Endodermal cell (in vitro differentiated cells): ENCODE measurements around the gene BCKDHB. TPM values are rescaled to one million over a fixed set of nuclear protein-coding genes. Genes with fewer than 3 reads are reported as not detected.

Experiments used
- DNase-seq: peaks from one replicate; pipeline ENCODE4 v3.0.0-alpha.2; 2017
- H3K27ac ChIP-seq: 2 replicates; pipeline ENCODE4 v1.5.1; 2013; ENCODE audit warnings: mild to moderate bottlenecking, low read depth, low read length, moderate library complexity
- H3K27me3 ChIP-seq: 2 replicates; pipeline ENCODE4 v1.6.1; 2013; ENCODE audit warnings: mild to moderate bottlenecking, low read length, moderate library complexity; ENCODE audit not compliant: insufficient read depth, control insufficient read depth, poor library complexity, severe bottlenecking
- H3K36me3 ChIP-seq: 2 replicates; pipeline ENCODE4 v1.7.0; 2013; ENCODE audit warnings: mild to moderate bottlenecking, low read length, moderate library complexity; ENCODE audit not compliant: control insufficient read depth, insufficient read depth
- H3K4me1 ChIP-seq: one replicate; pipeline ENCODE4 v1.7.0; 2013; ENCODE audit warnings: low read length; ENCODE audit not compliant: control insufficient read depth, insufficient read depth
- H3K4me3 ChIP-seq: 2 replicates; pipeline ENCODE4 v1.5.1; 2013; ENCODE audit warnings: mild to moderate bottlenecking, low read length, moderate library complexity
- H3K9ac ChIP-seq: 2 replicates; pipeline ENCODE4 v1.6.1; 2013; ENCODE audit warnings: mild to moderate bottlenecking, low read length, moderate library complexity; ENCODE audit not compliant: poor library complexity, severe bottlenecking; ENCODE audit errors: extremely low read depth
- H3K9me3 ChIP-seq: 2 replicates; pipeline ENCODE4 v1.6.1; 2013; ENCODE audit warnings: mild to moderate bottlenecking, low read length, moderate library complexity; ENCODE audit not compliant: control insufficient read depth
- H3K27ac Mint-ChIP-seq: 2 replicates; pipeline ENCODE4 v1.8.0; 2020; ENCODE audit warnings: mixed read lengths
- H3K27me3 Mint-ChIP-seq: 2 replicates; pipeline ENCODE4 v1.8.0; 2021; ENCODE audit warnings: mild to moderate bottlenecking, mixed read lengths; ENCODE audit not compliant: insufficient read depth
- H3K36me3 Mint-ChIP-seq: 2 replicates; pipeline ENCODE4 v1.8.0; 2020; ENCODE audit warnings: low read depth, mixed read lengths
- H3K4me1 Mint-ChIP-seq: 2 replicates; pipeline ENCODE4 v1.8.0; 2020; ENCODE audit warnings: mixed read lengths
- H3K4me3 Mint-ChIP-seq: 2 replicates; pipeline ENCODE4 v1.8.0; 2020; ENCODE audit warnings: mild to moderate bottlenecking, moderate library complexity, mixed read lengths
- H3K9me3 Mint-ChIP-seq: 2 replicates; pipeline ENCODE4 v1.8.0; 2020; ENCODE audit warnings: mild to moderate bottlenecking, mixed read lengths
- WGBS, 2 experiments: methylation state at CpG; one replicate each; pipeline versions ENCODE4 v1.1.5 to v1.1.7; 2013; ENCODE audit warnings: missing lambda C conversion rate in 2 of 2, mixed read lengths in 1 of 2; ENCODE audit not compliant: insufficient coverage in 1 of 2, insufficient read length in 1 of 2; 5-methylcytosine and 5-hydroxymethylcytosine counted together
- total RNA-seq, 2 donors: library from RNA; stranded (reverse); fragmentation: NEBNext Ultra II Directional in 1 of 2; extraction: Animal tissue kit (Norgen Biotek cat#: 25700) in 1 of 2; gene quantifications; 2 replicates in 1 of 2; 3 replicates in 1 of 2; pipeline ENCODE4 v1.2.1, GENCODE V29; 2021
- TF ChIP-seq, protein P1 (sequence below): fragments of 200-600 bp; sonication (generic); conservative IDR thresholded peaks from 2 replicates; pipeline ENCODE4 v1.5.0; 2021; ENCODE audit warnings: antibody characterized with exemption, mild to moderate bottlenecking

BCKDHB gene
- total RNA-seq, 2 donors from 2014 or later, result 35.1 to 36.4 TPM

DNA sequence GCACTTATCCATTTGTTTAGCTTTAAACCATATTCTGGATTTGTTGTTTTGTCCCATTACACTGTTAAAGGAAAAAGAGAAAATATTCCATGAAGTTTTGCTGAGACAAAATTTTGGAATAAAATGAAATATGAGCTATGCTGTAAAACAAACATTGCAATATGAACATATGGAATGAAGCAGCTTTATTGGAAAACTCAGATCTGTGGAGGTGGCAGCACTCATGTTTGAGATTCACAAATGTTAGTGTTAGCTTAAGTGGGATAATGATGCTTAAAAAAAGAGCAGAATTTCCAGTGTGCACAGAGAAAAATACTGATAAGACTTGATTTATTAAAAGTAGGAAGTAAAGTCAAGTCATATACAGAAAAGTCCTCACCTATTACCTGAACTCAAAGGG is 196.2 kb downstream of the BCKDHB start:
- Histone ChIP-seq H3K4me3 (no peak overlapping the region), H3K9me3 (no peaks in the 10 kb centered on the region), H3K9ac (no peak overlapping the region), H3K27ac (no peak overlapping the region), H3K4me1 (no peaks in the 10 kb centered on the region), H3K27me3 (no peaks in the 10 kb centered on the region), H3K36me3 (no peaks in the 10 kb centered on the region)
- H3K27me3 Mint-ChIP-seq, result no peaks in the 10 kb centered on the region
- no peak overlapping the region for H3K4me3 Mint-ChIP-seq
- peaks cover 2% of the 10 kb centered on the region for H3K9me3 Mint-ChIP-seq
- H3K36me3 Mint-ChIP-seq, result peaks cover 13% of the 10 kb centered on the region
- no peak for DNase-seq
- H3K4me1 Mint-ChIP-seq, result no peaks in the 10 kb centered on the region
- H3K27ac Mint-ChIP-seq, result no peak overlapping the region
- TF ChIP-seq, protein P1, sequence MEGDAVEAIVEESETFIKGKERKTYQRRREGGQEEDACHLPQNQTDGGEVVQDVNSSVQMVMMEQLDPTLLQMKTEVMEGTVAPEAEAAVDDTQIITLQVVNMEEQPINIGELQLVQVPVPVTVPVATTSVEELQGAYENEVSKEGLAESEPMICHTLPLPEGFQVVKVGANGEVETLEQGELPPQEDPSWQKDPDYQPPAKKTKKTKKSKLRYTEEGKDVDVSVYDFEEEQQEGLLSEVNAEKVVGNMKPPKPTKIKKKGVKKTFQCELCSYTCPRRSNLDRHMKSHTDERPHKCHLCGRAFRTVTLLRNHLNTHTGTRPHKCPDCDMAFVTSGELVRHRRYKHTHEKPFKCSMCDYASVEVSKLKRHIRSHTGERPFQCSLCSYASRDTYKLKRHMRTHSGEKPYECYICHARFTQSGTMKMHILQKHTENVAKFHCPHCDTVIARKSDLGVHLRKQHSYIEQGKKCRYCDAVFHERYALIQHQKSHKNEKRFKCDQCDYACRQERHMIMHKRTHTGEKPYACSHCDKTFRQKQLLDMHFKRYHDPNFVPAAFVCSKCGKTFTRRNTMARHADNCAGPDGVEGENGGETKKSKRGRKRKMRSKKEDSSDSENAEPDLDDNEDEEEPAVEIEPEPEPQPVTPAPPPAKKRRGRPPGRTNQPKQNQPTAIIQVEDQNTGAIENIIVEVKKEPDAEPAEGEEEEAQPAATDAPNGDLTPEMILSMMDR, result no peak

GRCh38 chr6:80304014-80304413 is 197.5 kb downstream of the BCKDHB start:
- H3K36me3 ChIP-seq, result no peaks in the 10 kb centered on the region
- H3K27ac ChIP-seq, result no peak overlapping the region
- WGBS, 2 experiments, result 42 to 43% methylated on average over 1 of the region's 1 CpG
- DNase-seq, result no peak
- Mint-ChIP-seq H3K36me3 (peaks cover 14% of the 10 kb centered on the region), H3K27me3 (no peaks in the 10 kb centered on the region), H3K4me3 (no peak overlapping the region), H3K9me3 (peaks cover 2% of the 10 kb centered on the region), H3K27ac (no peak overlapping the region), H3K4me1 (no peaks in the 10 kb centered on the region)
- no peaks in the 10 kb centered on the region for H3K27me3 ChIP-seq
- TF ChIP-seq, protein P1, result no peak
- H3K9me3 ChIP-seq, result no peaks in the 10 kb centered on the region
- H3K9ac ChIP-seq, result no peak overlapping the region
- H3K4me1 ChIP-seq, result no peaks in the 10 kb centered on the region
- no peak overlapping the region for H3K4me3 ChIP-seq

GRCh38 chr6:80314531-80314930 is 208.1 kb downstream of the BCKDHB start:
- no peak for DNase-seq
- Histone ChIP-seq H3K36me3 (no peaks in the 10 kb centered on the region), H3K27ac (no peak overlapping the region), H3K4me1 (no peaks in the 10 kb centered on the region), H3K9ac (no peak overlapping the region), H3K27me3 (no peaks in the 10 kb centered on the region), H3K4me3 (no peak overlapping the region), H3K9me3 (no peaks in the 10 kb centered on the region)
- Mint-ChIP-seq H3K4me3 (no peak overlapping the region), H3K9me3 (peaks cover 22% of the 10 kb centered on the region), H3K4me1 (no peaks in the 10 kb centered on the region), H3K27me3 (no peaks in the 10 kb centered on the region), H3K36me3 (peaks cover 34% of the 10 kb centered on the region), H3K27ac (no peak overlapping the region)
- TF ChIP-seq, protein P1, result no peak
- 95 to 96% methylated on average over 9 to 13 of the region's 13 CpGs for WGBS, 2 experiments
